A549 (cell line): ENCODE results near the gene SEMA4A.

Experiments
- EHF ChIP-seq: fragments of 250-450 bp; sonication (Bioruptor Pico); IDR thresholded peaks from 2 replicates; pipeline ENCODE4 v1.5.0; 2020; ENCODE audit warnings: mild to moderate bottlenecking
- EP300 ChIP-seq, 2 experiments: fragments of >200 bp; sonication (Bioruptor Twin); formaldehyde crosslinking; IDR thresholded peaks; 2 replicates in 1 of 2; 3 replicates in 1 of 2; pipeline ENCODE4 v1.6.1; 2016 to 2017

- TF ChIP-seq EHF (CRISPR knock-in tag): 0 out of 2 replicates have a peak, but pooled peaks have one; percentile 46
- TF ChIP-seq EP300 (IDR thresholded peaks at IDR 0.05): no peak
Observed at GRCh38 chr1:156124557-156125483, 28.6 kb upstream of the SEMA4A start.
